NCI-H446 (cell line): ENCODE data around the gene EPHB2.
"Not testable (repeated sequence)": the region's sequence is repeated elsewhere in the genome, so short reads cannot be mapped to it uniquely, and the experiment has no call there.

Experiments
- DNase-seq, 2 experiments: peaks; one replicate each; lab custom pipeline; 2025; lab: John Stamatoyannopoulos, UW

Gene EPHB2

DNA sequence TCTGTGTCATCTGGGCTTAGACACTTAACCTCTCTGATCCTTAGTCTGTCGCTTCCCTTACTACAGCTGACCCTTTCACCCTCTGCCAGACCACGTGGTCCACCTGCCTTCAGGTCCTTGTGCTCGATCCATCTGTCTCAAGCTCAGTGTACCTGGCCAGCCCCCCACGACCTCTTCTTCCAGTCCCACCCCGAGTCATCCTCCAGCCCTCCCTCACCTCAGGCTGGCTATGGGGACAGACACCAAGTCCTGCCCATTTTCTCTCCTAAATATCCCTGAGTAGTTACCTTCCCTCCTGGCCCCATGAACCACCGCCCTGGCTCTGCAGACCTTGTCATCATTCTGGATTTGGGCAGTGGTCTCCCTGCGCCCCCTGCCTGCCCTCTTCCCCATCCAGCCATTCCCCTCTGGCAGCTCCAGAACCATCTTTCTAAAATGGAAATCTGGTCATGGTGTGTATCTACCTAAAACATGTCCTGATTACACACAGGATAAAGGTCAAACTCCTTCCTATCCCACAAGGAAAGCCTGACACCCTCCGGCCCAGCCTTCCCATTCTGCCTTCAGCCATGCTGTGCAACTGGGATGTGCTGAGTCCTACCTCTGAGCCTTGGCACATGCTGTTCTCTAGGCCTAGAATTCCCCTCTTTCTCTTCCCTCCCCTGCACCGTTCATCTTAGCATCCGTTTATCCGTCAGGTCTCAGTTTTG, 107.6 kb downstream of the EPHB2 start:
- no peak for DNase-seq

DNA sequence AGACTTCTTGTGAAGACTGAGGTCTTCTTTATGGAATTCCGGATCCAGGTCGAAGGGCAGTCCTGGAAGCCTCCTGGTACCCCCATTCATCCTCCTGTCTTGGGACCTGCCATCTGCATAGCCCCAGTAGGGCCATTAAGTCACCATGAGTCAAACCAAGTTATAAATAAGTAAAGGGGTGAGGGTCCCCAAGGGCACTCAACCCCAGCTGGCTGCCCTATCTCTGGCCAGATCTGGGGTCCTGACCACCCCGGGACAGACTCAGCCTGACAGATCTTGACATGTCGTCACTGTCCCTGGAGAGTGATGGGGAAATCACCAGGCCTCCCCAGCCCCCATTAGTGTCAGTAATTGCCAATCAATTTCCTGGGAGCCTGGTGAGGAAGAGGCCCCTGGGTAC, 108.7 kb downstream of the EPHB2 start:
- DNase-seq, result no peak

DNA sequence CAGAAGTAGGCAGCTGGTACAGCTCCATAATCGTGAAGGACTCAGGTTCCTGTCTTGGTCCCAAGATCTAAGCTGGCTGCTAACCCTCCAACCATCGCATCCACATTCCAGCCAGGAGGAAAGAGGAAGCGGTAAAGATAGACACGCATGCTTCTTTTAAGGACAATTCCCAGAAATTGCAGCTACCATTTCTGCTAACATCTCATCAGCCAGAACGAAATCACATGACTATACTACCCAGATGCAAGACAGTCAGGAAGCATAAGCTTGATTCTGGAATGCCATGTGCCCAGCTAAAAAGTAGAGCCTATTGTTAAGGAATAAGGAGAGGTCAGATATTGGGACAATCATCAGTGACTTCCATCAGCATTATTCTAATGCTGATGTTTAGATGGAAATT, 110.4 kb downstream of the EPHB2 start:
- no peak for DNase-seq

DNA sequence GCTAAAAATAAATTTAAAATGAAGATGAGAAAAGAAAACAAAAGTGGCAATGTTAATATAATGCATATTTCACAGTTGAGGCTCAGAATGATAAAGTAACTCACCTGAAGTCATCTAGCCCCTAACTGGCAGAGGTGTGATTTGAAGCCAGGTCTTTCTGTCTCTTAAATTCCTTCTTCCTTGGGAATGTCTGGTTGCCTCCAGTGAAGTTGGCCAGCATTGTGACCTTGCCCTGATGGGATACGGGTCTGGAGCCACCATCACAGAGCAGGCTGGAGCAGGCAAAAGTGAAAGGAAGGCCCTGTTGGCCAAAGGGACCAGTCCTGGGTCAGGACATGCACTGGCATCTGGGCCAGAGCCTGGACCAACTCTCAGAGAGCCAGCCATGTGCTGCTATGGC, 111.7 kb downstream of the EPHB2 start:
- no peak for DNase-seq

DNA sequence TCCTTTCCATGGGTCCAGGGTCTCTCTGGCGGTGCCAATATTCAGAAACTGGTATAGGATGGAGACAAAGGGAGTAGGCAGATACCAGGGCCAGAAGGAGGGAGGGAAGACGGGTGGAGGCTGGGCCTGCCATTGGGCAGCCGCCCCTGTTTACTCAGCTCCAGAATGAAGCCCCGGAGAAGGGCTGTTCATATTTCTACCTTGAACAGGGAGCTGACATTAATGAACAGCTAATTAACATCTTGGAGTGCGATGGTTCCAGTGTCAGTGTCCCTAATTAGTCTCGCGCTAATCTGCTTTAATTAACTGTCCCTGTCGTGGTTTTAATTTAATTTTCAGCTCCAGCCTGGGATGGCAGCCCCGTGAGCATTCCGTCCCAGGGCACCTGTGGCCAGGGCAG, 113.8 kb downstream of the EPHB2 start:
- no peak for DNase-seq

DNA sequence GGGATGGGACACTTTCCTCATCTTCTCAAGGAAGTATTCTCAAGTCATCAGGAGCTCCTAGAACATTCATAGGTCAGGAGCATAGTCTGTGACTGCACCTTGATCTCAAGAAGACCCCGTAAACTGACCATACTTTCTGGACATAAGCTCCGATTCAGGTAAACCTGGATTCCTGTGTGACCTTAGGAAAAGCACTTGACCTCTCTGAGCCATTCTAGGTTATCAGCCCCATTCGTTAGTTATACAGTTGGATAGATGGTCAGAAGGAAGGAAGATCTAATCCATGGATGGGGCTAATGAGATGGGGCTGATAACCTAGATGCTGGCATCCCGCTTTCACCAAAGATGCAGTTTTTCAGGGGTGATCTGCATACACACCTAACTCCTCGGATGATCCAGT, 114.3 kb downstream of the EPHB2 start:
- DNase-seq, result no peak

DNA sequence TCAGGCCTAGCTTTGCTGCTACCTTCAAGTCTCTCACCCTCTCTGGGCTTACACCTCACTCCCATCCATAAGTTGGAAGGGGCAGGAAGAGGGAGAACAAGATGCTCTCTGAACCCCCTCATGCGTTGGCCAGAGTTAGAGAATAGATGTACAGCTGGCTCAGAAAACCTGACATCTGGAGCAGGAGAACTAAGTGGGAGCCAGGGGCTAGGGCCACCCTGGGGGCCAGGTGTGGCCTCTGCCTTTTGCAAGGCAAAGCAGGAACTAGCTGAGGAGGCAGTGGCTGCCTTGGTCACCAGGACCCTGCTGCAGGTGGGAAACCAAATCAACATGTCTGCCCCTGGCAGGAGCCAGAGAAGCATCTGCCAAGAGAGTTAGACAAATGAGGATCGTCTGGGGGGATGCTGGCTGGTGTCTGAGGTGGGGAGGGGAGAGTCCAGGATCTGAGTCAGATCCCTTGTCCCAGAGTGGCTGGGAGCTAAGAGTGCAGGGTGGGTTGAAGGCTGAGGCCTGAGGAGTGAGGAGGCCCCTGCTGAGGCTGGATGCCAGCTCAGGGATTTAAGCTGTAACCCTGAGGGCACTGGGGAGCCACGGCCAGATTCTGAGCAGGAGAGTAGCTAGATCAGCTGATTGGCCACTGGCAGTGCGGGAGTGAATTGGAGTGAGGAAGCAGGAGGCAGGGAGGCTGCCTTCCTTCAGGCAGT, 115.0 kb downstream of the EPHB2 start:
- peak; percentile 36 to 73 for DNase-seq

DNA sequence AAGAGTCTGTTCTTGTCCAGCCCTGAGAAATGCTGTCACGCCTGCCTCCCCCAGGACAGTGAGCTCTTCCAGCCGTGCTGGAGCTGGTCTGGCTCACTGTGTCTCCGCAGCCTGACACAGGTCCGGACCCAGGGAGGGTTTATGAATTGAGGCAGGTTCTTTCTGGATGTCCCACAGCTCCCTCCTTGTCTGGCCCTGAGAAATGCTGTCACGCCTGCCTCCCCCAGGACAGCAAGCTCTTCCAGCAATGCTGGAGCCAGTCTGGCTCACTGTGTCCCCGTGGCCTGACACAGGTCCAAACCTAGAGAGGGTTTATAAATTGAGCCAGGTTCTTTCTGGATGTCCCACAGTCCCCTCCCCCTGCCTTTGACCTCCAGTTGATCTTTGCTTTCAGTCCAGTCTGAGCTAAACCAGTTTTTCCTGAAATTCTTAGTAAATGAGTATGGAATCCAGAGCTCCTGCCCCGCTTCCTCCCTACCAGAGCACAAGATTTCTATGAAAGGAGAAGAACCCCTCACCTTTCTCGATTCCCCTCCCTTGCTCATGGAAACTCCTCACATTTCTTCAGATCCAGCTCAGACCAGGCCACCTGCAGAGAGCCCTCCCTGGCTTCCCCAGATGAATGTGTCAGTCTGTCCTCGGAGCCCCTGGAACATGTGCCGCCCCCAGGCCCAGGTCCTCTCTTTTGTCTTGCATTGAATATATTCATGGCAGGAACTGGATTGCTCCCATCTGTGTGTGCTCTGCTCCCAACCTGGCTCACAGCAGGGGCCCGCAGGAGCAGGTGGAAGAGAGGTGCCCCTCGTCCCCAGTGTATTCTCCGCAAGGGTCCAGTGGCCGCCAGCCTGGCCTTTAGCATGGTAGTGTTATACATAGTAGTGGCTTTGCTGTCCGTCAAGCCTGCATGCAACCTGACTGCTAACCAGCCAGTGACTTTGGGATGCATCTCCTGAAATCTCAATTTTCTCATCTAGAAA, 116.3 kb downstream of the EPHB2 start:
- DNase-seq, result no peak

DNA sequence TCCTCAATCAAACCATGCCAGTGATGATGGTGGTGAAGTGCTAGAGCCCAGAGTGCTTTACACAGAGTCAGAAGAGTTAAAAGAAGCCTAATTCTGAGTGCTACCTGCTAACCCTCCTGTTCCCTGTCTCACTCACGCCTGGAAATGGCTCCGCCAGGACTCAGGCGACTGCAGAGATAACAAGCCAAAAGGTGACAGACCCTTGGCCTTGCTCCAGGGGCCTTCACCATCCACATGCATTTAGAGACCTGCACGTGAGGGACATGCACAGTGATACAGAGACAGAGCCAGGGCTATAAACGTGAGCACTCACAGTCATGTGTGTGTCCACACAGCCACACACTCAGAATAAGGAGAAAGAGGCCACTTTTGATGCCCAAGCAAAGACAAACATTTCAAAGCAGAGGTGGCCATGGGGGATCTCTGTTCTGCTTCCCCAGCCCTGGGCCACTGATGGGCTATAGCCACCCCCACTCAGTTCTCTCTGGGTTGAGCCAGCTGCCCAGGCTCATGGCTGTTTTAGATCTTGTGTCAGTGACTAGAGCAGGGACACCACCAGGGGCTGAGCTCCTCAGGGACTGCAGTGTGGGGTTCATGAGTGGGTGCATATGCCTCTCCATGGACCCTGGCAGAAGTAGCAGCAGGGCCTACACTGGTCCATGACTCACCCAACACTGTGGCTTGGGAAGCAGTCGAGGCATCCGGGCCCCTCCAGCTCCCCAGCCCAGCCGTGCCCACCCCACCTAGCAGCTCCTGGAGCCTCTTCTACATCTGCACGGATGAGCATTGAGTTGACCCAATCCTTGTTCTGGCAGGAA, 117.2 kb downstream of the EPHB2 start:
- no peak for DNase-seq

DNA sequence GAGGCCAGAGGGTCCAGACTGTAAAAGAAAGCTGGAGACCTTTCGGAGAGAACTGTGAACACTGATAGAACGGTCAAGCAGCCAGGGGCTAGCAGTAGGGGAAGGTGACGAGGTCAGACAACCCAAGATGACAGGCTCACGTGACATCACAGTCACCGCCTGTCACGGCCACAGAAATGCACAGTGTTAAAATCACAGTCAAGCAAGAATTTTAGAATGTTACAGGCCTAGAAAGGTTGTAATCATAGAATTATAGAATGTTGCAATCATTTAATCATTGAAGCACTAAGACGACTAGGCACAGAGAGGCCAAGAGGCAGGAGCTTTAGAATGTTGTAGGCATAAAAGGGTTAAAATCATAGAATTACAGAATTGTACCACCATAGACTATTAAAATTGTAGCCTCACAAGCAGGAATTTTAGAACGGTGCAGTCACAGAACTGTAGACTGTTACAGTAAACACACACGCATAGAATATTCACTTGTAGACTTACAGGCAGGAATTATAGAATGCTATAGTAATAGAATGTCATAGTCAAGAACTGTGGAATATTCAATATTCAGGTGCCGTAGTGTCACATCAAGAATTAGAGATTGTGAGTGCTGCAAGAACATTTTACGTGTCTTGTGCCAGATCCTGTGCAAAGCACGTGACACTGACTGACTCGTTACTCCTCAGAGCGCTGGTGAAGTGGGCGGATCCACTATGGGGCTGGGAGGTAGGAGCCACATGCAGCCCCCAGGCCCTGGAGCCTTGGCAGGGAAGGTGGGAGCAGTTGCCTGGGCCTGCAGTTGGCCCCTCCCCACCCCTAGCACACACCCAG, 118.1 kb downstream of the EPHB2 start:
- peak in 1 of 2 experiments; percentile 24 for DNase-seq

DNA sequence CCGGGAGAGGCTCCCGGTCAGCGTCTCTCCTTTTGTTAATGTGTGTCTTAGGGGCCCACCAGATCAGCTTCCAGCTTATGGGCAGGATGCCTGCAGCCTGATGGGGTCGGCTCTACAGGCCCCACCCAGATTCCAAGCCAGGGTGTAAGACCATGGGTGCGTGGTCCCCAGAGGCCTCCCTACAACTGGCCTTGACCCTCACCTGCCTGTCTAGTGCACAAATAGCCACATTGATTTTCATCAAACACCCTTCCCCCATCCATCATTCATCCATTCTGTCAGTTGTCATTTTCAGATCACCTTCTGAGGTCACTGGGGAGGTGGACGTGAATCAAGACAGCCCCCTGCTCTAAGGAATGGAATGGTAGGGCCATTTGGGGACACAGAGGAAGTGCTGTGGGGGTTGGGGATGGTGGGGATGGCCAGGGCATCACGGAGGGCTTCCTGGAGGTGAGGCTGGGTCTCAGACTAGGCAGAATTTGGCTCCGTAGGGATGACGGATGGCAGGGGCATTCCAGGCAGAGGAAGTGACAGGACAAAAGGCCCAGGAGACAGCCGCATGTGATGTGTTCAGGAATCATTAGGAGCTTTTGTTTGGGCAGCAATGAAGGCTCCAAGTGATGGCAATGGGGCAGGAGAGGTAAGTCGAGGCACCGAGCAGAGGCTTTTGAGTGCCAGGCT, 118.8 kb downstream of the EPHB2 start:
- no peak for DNase-seq

DNA sequence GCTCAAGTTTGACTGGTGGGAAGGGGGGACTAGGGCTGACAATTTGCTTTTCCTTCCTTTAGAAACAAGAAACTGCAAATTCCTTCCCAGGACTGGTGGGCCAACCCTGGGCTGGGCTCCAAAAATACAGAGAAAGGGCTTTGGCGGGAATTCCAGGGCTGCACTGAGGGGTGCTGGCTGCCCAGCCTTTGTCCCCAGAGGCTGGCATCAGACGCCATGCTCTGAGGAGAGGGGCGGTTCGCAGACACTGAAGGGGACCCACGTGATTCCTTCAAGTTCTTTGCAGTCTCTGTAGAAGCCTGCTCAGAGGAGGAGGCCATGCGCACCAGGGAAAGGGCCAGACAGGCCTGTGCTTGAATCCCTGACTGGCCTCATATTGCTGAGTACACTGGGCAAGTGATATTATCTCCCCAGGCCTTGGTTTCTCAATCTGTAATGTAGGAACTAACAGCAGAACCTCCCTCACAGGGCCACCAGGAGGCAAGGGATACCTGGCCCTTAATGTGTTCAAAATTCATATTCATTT, 119.5 kb downstream of the EPHB2 start:
- DNase-seq, result peak; percentile 34 to 76

DNA sequence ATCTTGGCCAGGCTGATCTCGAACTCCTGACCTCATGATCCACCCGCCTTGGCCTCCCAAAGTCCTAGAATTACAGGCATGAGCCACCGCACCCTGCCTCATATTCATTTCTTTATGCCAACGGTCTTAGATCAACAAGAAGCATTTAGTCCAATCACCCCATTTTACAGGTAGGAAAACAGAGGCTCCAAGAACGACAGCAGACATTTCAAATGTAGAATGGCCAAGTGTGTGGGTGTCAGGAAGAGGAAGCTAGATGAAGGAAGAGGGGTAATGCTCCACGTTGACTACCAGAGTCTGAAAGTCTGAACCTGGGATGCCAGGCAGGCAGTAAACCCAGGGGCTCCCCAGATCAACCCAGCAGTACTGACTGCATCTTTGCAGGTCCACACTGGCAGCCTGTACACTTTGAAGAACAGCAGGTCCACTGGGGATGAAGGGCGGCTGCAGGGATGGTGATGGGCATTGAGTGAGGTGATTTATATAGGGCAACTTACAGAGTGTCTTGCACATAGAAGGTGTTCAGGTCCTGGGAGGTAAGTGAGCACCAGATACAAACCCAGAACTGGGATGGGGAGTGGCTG, 120.2 kb downstream of the EPHB2 start:
- no peak for DNase-seq

DNA sequence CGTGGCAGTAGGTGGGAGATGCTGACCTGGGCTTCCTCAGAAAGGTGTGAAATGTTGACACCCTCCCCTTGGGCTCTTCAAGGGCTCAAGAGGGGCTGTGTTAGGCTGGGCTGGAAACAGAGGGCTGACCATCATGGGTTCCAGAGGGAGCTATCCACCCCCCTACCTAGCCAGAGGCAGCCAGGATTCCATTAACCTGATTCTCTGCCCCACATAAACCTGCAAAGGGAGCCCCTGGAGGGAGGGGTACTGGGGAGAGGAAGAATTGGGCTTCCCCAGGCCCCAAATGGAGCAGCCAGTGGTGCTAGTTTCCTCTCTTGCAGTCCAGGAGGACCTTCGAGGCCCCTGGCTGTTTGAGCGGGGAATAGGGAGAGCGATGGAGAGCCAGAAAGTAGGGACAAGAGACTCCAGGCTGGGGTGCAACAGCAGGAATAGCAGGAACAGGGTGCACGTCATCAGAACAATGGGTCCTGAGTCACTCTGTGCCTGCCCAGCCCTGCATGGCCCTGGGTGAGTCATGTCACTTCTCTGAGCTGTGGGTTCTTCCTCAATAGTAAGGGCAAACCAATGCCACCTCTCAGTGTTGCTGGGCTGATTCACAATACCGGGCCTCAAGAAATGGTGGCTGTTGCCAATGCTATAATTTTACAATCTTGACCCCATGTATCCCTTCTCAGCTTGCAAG, 121.2 kb downstream of the EPHB2 start:
- DNase-seq, result no peak

DNA sequence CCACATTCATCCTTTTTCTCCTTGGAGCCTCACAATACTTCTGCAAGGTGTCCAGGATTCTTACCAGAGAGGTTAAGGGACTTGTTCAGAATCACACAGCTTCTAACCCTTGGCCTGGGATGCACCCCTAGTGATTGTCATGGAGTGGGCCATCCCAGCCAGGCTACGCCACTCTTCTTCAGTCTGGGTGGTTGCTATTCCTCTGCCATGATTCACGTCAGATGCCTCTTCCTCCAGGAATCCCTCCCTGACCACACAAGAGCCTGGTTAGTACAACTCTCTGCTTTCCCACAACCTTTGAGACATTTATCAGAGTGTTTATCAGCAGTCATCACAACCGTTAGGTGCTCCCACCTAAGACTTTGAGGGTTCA, 121.8 kb downstream of the EPHB2 start:
- DNase-seq, result no peak

DNA sequence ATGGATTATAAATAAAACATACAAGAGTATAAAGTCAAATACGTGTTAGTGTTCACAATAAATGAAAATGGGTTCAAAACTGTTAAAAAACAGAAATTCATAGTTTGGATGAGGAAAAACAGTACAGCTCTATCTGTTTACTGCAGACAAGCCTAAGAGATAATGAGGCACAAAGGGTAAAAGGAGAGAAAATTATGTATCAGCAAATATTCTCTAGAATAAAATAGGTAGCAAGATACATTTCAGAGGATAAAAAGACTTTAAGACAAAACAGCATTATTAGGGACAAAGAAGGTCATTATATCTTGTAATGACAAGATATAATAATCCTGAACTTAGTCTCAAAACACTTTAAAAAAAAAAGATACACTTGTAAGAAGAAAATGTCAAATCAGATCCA, 123.1 kb downstream of the EPHB2 start:
- no peak for DNase-seq

DNA sequence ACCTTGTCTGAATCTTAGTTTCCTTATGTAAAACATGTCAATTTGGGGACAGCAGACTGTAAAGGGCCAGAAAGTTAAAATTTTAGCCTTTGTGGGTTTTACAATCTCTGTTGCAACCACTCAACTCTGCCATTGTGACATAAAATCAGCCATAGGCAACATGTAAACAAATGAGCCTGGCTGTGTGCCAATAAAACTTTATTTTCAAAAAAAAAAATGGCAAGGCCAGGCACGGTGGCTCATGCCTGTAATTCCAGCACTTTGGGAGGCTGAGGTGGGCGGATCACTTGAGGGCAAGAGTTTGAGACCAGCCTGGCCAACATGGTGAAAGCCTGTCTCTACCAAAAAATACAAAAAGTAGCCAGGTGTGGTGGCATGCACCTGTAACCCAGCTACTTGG, 123.8 kb downstream of the EPHB2 start:
- not testable (repeated sequence) for DNase-seq

DNA sequence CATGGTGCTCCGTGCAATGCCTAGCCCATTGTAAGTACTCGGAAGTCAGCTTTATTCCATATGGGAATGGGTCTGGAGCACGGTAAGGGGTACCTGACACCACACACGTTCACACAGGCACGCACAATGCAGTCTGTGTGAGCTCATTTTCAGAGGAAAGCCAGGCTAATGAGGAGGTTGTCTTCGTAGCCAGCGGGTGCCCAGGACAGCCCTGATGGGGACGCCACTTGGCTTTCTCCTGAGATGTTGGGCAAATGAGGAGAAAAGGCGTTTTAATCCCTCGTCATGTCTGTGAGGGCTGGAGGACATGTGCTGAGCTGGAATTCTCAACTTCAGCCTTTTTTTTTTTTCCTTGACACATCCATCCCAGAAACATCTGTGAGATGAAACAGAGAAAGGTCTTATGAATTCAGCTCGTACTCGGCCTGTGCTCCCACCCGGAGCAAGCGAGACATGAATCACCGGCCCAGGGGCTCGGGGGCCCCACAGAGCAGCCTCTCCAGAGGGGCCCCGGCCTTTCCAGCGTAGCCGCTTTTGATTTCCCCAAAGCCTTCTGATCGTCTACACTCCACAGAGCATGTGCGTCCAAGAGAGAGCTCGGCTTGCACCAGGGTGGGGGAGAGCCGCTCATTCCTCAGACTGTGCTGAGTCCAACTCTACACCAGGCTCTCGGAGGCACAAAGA, 125.1 kb downstream of the EPHB2 start:
- no peak for DNase-seq
